ENCODE results near the gene JUNB.

The JUNB gene

GRCh38 chr19:12774588-12775555 is 16.4 kb upstream of the JUNB start, which contains the start of gene HOOK2:
Gene HOOK2 (minus strand): TSS chr19:12775552. CDS start chr19:12775449, 103 bp downstream.
- DNase-seq, result no peak

- peak; percentile 14 for DNase-seq
These were observed 13.9 kb upstream of the JUNB start for GRCh38 chr19:12777217-12778016.

GRCh38 chr19:12778017-12778904 is 13.0 kb upstream of the JUNB start:
- peak; percentile 27 for DNase-seq

GRCh38 chr19:12778905-12779161 is 12.5 kb upstream of the JUNB start:
- DNase-seq, result no peak

GRCh38 chr19:12779162-12779993 is 11.9 kb upstream of the JUNB start:
- DNase-seq, result peak; percentile 19

GRCh38 chr19:12782174-12782423 is 9.2 kb upstream of the JUNB start:
- no peak for DNase-seq

- peak; percentile 55 for DNase-seq
These were observed 8.6 kb upstream of the JUNB start for GRCh38 chr19:12782424-12783290.

GRCh38 chr19:12783291-12783848 is 7.9 kb upstream of the JUNB start:
- DNase-seq, result no peak

- DNase-seq, result no peak
These were observed 7.4 kb upstream of the JUNB start for GRCh38 chr19:12783849-12784393.

GRCh38 chr19:12784394-12784870 is 6.9 kb upstream of the JUNB start:
- DNase-seq, result peak; percentile 6

GRCh38 chr19:12784871-12785430 is 6.3 kb upstream of the JUNB start:
- peak; percentile 32 for DNase-seq

GRCh38 chr19:12785431-12786031 is 5.8 kb upstream of the JUNB start:
- DNase-seq, result peak; percentile 65

- peak; percentile 56 for DNase-seq
These were observed 5.0 kb upstream of the JUNB start for GRCh38 chr19:12786141-12786870.

GRCh38 chr19:12786952-12787351 is 4.3 kb upstream of the JUNB start:
- no peak for DNase-seq

GRCh38 chr19:12787458-12787857 is 3.8 kb upstream of the JUNB start:
- no peak for DNase-seq

- no peak for DNase-seq
These were observed 3.1 kb upstream of the JUNB start for GRCh38 chr19:12788042-12788681.

- peak; percentile 41 for DNase-seq
These were observed 2.6 kb upstream of the JUNB start for GRCh38 chr19:12788682-12789097.
